ENCODE data around the gene DGKH.
"Not testable (repeated sequence)": the region's sequence is repeated elsewhere in the genome, so short reads cannot be mapped to it uniquely, and the experiment has no call there.

Gene DGKH

GRCh38 chr13:42113478-42113877 lies 65.0 kb downstream of the DGKH start:
- no peak for DNase-seq (ENCODE audit: low read depth)

- DNase-seq (ENCODE audit: low read depth): no peak
Measured at GRCh38 chr13:42114278-42114677, 65.8 kb downstream of the DGKH start.

GRCh38 chr13:42114912-42115311 lies 66.5 kb downstream of the DGKH start:
- no peak for DNase-seq (ENCODE audit: low read depth)

GRCh38 chr13:42116225-42116624 lies 67.8 kb downstream of the DGKH start:
- no peak for DNase-seq (ENCODE audit: low read depth)

- no peak for DNase-seq (ENCODE audit: low read depth)
Measured at GRCh38 chr13:42119041-42119440, 70.6 kb downstream of the DGKH start.

- DNase-seq (ENCODE audit: low read depth): no peak
Measured at GRCh38 chr13:42119875-42120274, 71.4 kb downstream of the DGKH start.

GRCh38 chr13:42123600-42123999 lies 75.2 kb downstream of the DGKH start:
- no peak for DNase-seq (ENCODE audit: low read depth)

GRCh38 chr13:42125046-42125445 lies 76.6 kb downstream of the DGKH start:
- DNase-seq (ENCODE audit: low read depth): no peak

GRCh38 chr13:42127047-42127446 lies 78.6 kb downstream of the DGKH start:
- no peak for DNase-seq (ENCODE audit: low read depth)

GRCh38 chr13:42129033-42129432 lies 80.6 kb downstream of the DGKH start:
- no peak for DNase-seq (ENCODE audit: low read depth)

- DNase-seq (ENCODE audit: low read depth): no peak
Measured at GRCh38 chr13:42136518-42136917, 88.1 kb downstream of the DGKH start.

GRCh38 chr13:42137856-42138537 lies 89.5 kb downstream of the DGKH start:
- DNase-seq (ENCODE audit: low read depth): no peak

- DNase-seq (ENCODE audit: low read depth): no peak
Measured at GRCh38 chr13:42140494-42140893, 92.0 kb downstream of the DGKH start.

GRCh38 chr13:42141052-42141451 lies 92.6 kb downstream of the DGKH start:
- not testable (repeated sequence) for DNase-seq (ENCODE audit: low read depth)

- no peak for DNase-seq (ENCODE audit: low read depth)
Measured at GRCh38 chr13:42146359-42146758, 97.9 kb downstream of the DGKH start.

GRCh38 chr13:42148538-42148937 lies 100.1 kb downstream of the DGKH start:
- DNase-seq (ENCODE audit: low read depth): no peak

- no peak for DNase-seq (ENCODE audit: low read depth)
Measured at GRCh38 chr13:42149136-42149535, 100.7 kb downstream of the DGKH start.

- DNase-seq (ENCODE audit: low read depth): no peak
Measured at GRCh38 chr13:42151781-42152180, 103.3 kb downstream of the DGKH start.

GRCh38 chr13:42152495-42152894 lies 104.0 kb downstream of the DGKH start:
- no peak for DNase-seq (ENCODE audit: low read depth)

GRCh38 chr13:42153199-42154113 lies 105.0 kb downstream of the DGKH start:
- DNase-seq (ENCODE audit: low read depth): no peak

- DNase-seq (ENCODE audit: low read depth): no peak
Measured at GRCh38 chr13:42155251-42155650, 106.8 kb downstream of the DGKH start.

GRCh38 chr13:42163338-42163737 lies 114.9 kb downstream of the DGKH start:
- DNase-seq (ENCODE audit: low read depth): not testable (repeated sequence)

- not testable (repeated sequence) for DNase-seq (ENCODE audit: low read depth)
Measured at GRCh38 chr13:42163910-42164309, 115.5 kb downstream of the DGKH start.

Measured in HS-5 (cell line).